Measurements from ENCODE around the gene ART4. TPM values are rescaled to one million over a fixed set of nuclear protein-coding genes. Genes with fewer than 3 reads are reported as not detected.
A peak's percentile ranks its signal among the peaks of the same experiment; 100 is the strongest.

ART4 gene
- total and polyA plus RNA-seq, 4 donors, result 5.6 to 50.8 (median 11.1) TPM

DNA sequence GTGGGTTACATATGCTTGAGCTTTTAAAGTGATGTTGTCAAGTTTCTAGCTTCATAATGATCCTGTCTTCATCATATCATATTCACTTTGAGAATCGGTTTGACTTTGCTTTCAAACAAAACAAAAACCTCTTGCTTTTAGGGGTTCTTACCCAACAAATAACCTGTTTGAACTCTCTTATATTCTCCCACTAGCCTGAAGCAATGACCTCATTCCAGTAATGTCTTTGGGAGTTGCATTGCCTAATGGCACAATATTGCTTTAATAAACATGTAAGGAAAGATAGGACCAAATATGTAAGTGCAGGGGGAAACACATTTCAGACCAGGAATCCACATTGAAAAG, 67.7 kb downstream of the ART4 start:
- intact Hi-C loops (cut with DNase I), result loop anchor here (2.0 to 10.0 kb wide), 2 partner anchors 27 to 1881 kb away; partner anchors contain the start of genes C12orf60 (in 1 of the 2), GPRC5A (in 1 of the 2) and WBP11 (in 1 of the 2)
- H3K4me1 ChIP-seq (ENCODE audit: control insufficient read depth in 1 of 2, insufficient read depth in 2 of 2, low read length in 2 of 2), result peaks cover 0 to 2% of the 10 kb centered on the region in 2 donors
- H3K36me3 ChIP-seq (ENCODE audit: control insufficient read depth in 1 of 2, insufficient read depth in 2 of 2, low read length in 1 of 2), result no peaks in the 10 kb centered on the region
- WGBS, 2 donors, result 0 to 4% methylated on average over 1 of the region's 1 CpG
- no peaks in the 10 kb centered on the region for H3K27me3 ChIP-seq (ENCODE audit: control insufficient read depth in 1 of 2, insufficient read depth in 2 of 2, low read length in 1 of 2)
- no peaks in the 10 kb centered on the region for H3K9me3 ChIP-seq (ENCODE audit: control insufficient read depth, low read length)
- DNase-seq (no peak), ATAC-seq (ENCODE audit: low FRiP score) (no peak)
- H3K4me3 ChIP-seq (ENCODE audit: low read length in 2 of 2), result peak overlapping the region; percentile 45 to 86
- peak overlapping the region in 1 of 2 donors; percentile 73 for H3K27ac ChIP-seq (ENCODE audit: low read depth in 1 of 2, low read length in 2 of 2)

Other genes starting within 250 kb of the ART4 start
- gene GUCY2C, start 146.9 kb downstream of the ART4 start, total RNA-seq, result not detected
- gene GUCY2C, start 146.9 kb downstream of the ART4 start, polyA plus RNA-seq, result 1 to 10 TPM in 1 of 2 donors, not detected in 1; 3.0 TPM
- 10 to 100 TPM; 43.2 to 44.7 TPM for gene WBP11, start 40.0 kb downstream of the ART4 start, total RNA-seq
- gene WBP11, start 40.0 kb downstream of the ART4 start, polyA plus RNA-seq, result 10 to 100 TPM; 16.9 TPM
- gene C12orf60, start 39.9 kb downstream of the ART4 start, total RNA-seq, result 1 to 10 TPM in 1 of 2 donors, under 1 TPM in 1; 0.91 to 1.1 TPM
- gene C12orf60, start 39.9 kb downstream of the ART4 start, polyA plus RNA-seq, result 1 to 10 TPM in 1 of 2 donors, under 1 TPM in 1; 0.56 to 1.9 TPM
- gene SMCO3, start 29.3 kb downstream of the ART4 start, total RNA-seq, result 1 to 10 TPM in 1 of 2 donors, under 1 TPM in 1; 0.26 to 1.0 TPM
- gene SMCO3, start 29.3 kb downstream of the ART4 start, polyA plus RNA-seq, result 1 to 10 TPM in 1 of 2 donors, under 1 TPM in 1; 0.88 to 3.0 TPM
- over 10,000 TPM in 1 of 2 donors, 1,000 to 10,000 TPM in 1; 7,115 to 12,824 TPM for gene MGP, start 42.3 kb upstream of the ART4 start, total RNA-seq
- over 10,000 TPM; 16,275 to 16,848 TPM for gene MGP, start 42.3 kb upstream of the ART4 start, polyA plus RNA-seq
- 1 to 10 TPM; 1.3 to 3.2 TPM for gene ERP27, start 95.0 kb upstream of the ART4 start, total RNA-seq
- 1 to 10 TPM in 1 of 2 donors, under 1 TPM in 1; 0.20 to 5.3 TPM for gene ERP27, start 95.0 kb upstream of the ART4 start, polyA plus RNA-seq
- gene ARHGDIB, start 118.1 kb upstream of the ART4 start, total RNA-seq, result 100 to 1,000 TPM; 119 to 143 TPM
- gene ARHGDIB, start 118.1 kb upstream of the ART4 start, polyA plus RNA-seq, result 100 to 1,000 TPM; 160 to 248 TPM
- not detected for gene PDE6H, start 129.5 kb upstream of the ART4 start, total RNA-seq
- not detected for gene PDE6H, start 129.5 kb upstream of the ART4 start, polyA plus RNA-seq

All from aorta (tissue), 5 donors.